ENCODE measurements around the gene BMP7.

GRCh38 chr20:57208198-57208597, 58.2 kb downstream of the BMP7 start:
- TF ChIP-seq TAF1 (IDR thresholded peaks at IDR 0.05; ENCODE audit: low read depth, low read length) (no peak), POLR2A (IDR thresholded peaks at IDR 0.05; ENCODE audit: low read depth, low read length) (no peak)

Data from GM12891 (cell line).